Endothelial cell of umbilical vein (primary cell): ENCODE measurements around the gene LRFN2. TPM values are rescaled to one million over a fixed set of nuclear protein-coding genes. Genes with fewer than 3 reads are reported as not detected.

Experiments used
- BruUV-seq: library from RNA; stranded (reverse); fragments of 400-500 nt; replicated peaks from 2 replicates; lab custom pipeline; 2021; lab: Mats Ljungman, UMichigan
- CTCF ChIA-PET: fragments of 300-600, 350-600 bp; sonication (Branson Sonifier 250); formaldehyde crosslinking; loops from one replicate; lab custom pipeline; 2021; ENCODE audit warnings: antibody characterized with exemption, inconsistent platforms; lab: Charles Lee
- POLR2A ChIA-PET: fragments of 300-600, 350-600 bp; sonication (Branson Sonifier 250); formaldehyde crosslinking; loops from one replicate; lab custom pipeline; 2021; ENCODE audit warnings: antibody characterized with exemption, inconsistent platforms; lab: Charles Lee
- DNase-seq: peaks from one replicate; pipeline ENCODE4 v3.0.0-alpha.2; 2011; ENCODE audit warnings: low read depth, low spot score
- FAIRE-seq: peaks from 2 replicates; lab custom pipeline; 2011; peaks lifted over from hg19 to GRCh38; lab: Jason Lieb, UNC
- H2AFZ ChIP-seq: 2 replicates; pipeline ENCODE4 v1.6.0; 2012; ENCODE audit warnings: low read depth, low read length, control low read depth, inconsistent platforms
- H3K27ac ChIP-seq: 2 replicates; pipeline ENCODE4 v1.5.1; 2011; ENCODE audit warnings: low read depth, mild to moderate bottlenecking, control low read depth, low read length, moderate library complexity; ENCODE audit not compliant: insufficient read depth
- H3K27me3 ChIP-seq, 2 experiments: 2 replicates each; pipeline versions ENCODE4 v1.6.0 to v1.6.1; 2011; ENCODE audit warnings: low read length in 2 of 2, mixed read lengths in 1 of 2; ENCODE audit not compliant: control insufficient read depth in 2 of 2, insufficient read depth in 2 of 2
- H3K36me3 ChIP-seq, 2 experiments: 2 replicates in 1 of 2; 3 replicates in 1 of 2; pipeline ENCODE4 v1.5.1; 2011; ENCODE audit warnings: low read length in 2 of 2, mild to moderate bottlenecking in 1 of 2, moderate library complexity in 1 of 2; ENCODE audit not compliant: control insufficient read depth in 2 of 2, insufficient read depth in 2 of 2; ENCODE audit errors: extremely low read depth in 1 of 2
- H3K4me1 ChIP-seq: 3 replicates; pipeline ENCODE4 v1.5.1; 2011; ENCODE audit warnings: mild to moderate bottlenecking, low read length; ENCODE audit not compliant: control insufficient read depth, insufficient read depth; ENCODE audit errors: extremely low read depth
- H3K4me2 ChIP-seq: 2 replicates; pipeline ENCODE4 v1.6.1; 2011; ENCODE audit warnings: low read length, control low read depth, mixed read lengths; ENCODE audit not compliant: insufficient read depth
- H3K4me3 ChIP-seq, 3 experiments: fragments of 200-600 bp in 1 of 3; sonication (generic), shearing (Covaris generic) in 1 of 3; replicated peaks in 1 of 3; 2 replicates each; pipeline ENCODE4 v1.5.1; 2011 to 2016; ENCODE audit warnings: control low read depth in 3 of 3, low read length in 3 of 3, mild to moderate bottlenecking in 2 of 3, inconsistent platforms in 1 of 3, low read depth in 1 of 3, moderate library complexity in 1 of 3; ENCODE audit not compliant: insufficient read depth in 1 of 3
- H3K79me2 ChIP-seq: 2 replicates; pipeline ENCODE4 v1.6.0; 2012; ENCODE audit warnings: low read length, inconsistent platforms; ENCODE audit not compliant: control insufficient read depth, insufficient read depth
- H3K9ac ChIP-seq: replicated peaks from 2 replicates; pipeline ENCODE3; 2011; ENCODE audit warnings: low read length, control low read depth; ENCODE audit not compliant: insufficient read depth; ENCODE audit errors: extremely low read depth
- H3K9me1 ChIP-seq: replicated peaks from 3 replicates; pipeline ENCODE4 v1.6.0; 2011; ENCODE audit warnings: mild to moderate bottlenecking, low read length; ENCODE audit not compliant: control insufficient read depth, insufficient read depth; ENCODE audit errors: extremely low read depth
- H3K9me3 ChIP-seq: replicated peaks from 2 replicates; pipeline ENCODE4 v1.5.1; 2012; ENCODE audit warnings: low read length, inconsistent platforms; ENCODE audit not compliant: control insufficient read depth, insufficient read depth
- H4K20me1 ChIP-seq: replicated peaks from 2 replicates; pipeline ENCODE3; 2011; ENCODE audit warnings: mild to moderate bottlenecking, low read length; ENCODE audit not compliant: control insufficient read depth, insufficient read depth; ENCODE audit errors: extremely low read depth
- CTCF ChIP-seq, 2 donors: IDR thresholded peaks; 1 replicate in 1 of 2; 2 replicates in 1 of 2; pipeline ENCODE4 v1.5.1; 2011; ENCODE audit warnings: low read length in 2 of 2, mild to moderate bottlenecking in 2 of 2, moderate library complexity in 2 of 2, control low read depth in 1 of 2, inconsistent platforms in 1 of 2, low read depth in 1 of 2; ENCODE audit not compliant: insufficient read depth in 1 of 2; ENCODE audit errors: extremely low read depth in 1 of 2
- EZH2 ChIP-seq: IDR thresholded peaks from 2 replicates; pipeline ENCODE4 v1.6.1; 2012; ENCODE audit warnings: borderline replicate concordance, low read depth, mild to moderate bottlenecking, moderate library complexity, low read length, inconsistent platforms; ENCODE audit not compliant: severe bottlenecking
- FOS ChIP-seq: IDR thresholded peaks from 2 replicates; pipeline ENCODE4 v1.6.1; 2011; ENCODE audit warnings: mild to moderate bottlenecking, low read length, moderate library complexity, borderline replicate concordance; ENCODE audit not compliant: insufficient read depth
- GATA2 ChIP-seq: IDR thresholded peaks from 2 replicates; pipeline ENCODE4 v1.7.0; 2011; ENCODE audit warnings: low read depth, mild to moderate bottlenecking, moderate library complexity, mixed read lengths, low read length; ENCODE audit not compliant: insufficient read length, insufficient read depth
- JUN ChIP-seq: IDR thresholded peaks from 2 replicates; pipeline ENCODE4 v1.6.1; 2011; ENCODE audit warnings: borderline replicate concordance, low read depth; ENCODE audit not compliant: insufficient read length, insufficient read depth
- MAX ChIP-seq: IDR thresholded peaks from 2 replicates; pipeline ENCODE4 v1.6.1; 2011; ENCODE audit not compliant: insufficient read depth, insufficient read length
- MYC ChIP-seq: IDR thresholded peaks from one replicate; pipeline ENCODE4 v1.6.1; 2011; ENCODE audit warnings: mild to moderate bottlenecking, low read depth, low read length
- POLR2A ChIP-seq: IDR thresholded peaks from 2 replicates; pipeline ENCODE4 v1.6.1; 2012; ENCODE audit warnings: low read depth, mild to moderate bottlenecking, control low read depth, low read length
- POLR2AphosphoS5 ChIP-seq: IDR thresholded peaks from 2 replicates; pipeline ENCODE4 v1.6.1; 2012; ENCODE audit warnings: low read depth, mild to moderate bottlenecking, control low read depth, low read length, moderate library complexity; ENCODE audit not compliant: insufficient read depth
- dilution Hi-C: fragments of 300-500 bp; cut with MboI; formaldehyde crosslinking; loops from one replicate; pipeline ENCODE4 v1.15.0; 2019; ENCODE audit warnings: low sequenced_read_pairs; ENCODE audit not compliant: extremely low pct_ligation_motif_present
- intact Hi-C: fragments of 100-400 bp; cut with micrococcal nuclease; formaldehyde crosslinking; loops from one replicate; pipeline ENCODE4 v1.10.0; 2022
- polyA plus RNA-seq, 4 experiments: library from polyadenylated mRNA; depleted of rRNA in 3 of 4; stranded (reverse) in 3 of 4; unstranded in 1 of 4; fragments of >200 nt; gene quantifications; 2 replicates each; pipeline versions ENCODE4 v1.2.1 to v1.2.3, GENCODE V29; 2011 to 2012; ENCODE audit warnings: missing spikeins in 1 of 4
- total RNA-seq: library from RNA; stranded (reverse); gene quantifications from 2 replicates; pipeline ENCODE4 v1.2.3, GENCODE V29; 2021

The LRFN2 gene
- total and polyA plus RNA-seq, 2 donors (not counting 3 experiments of a cell fraction or from before 2014, with no cell fraction given), result not detected

GRCh38 chr6:40380271-40380670 is 206.9 kb downstream of the LRFN2 start:
- Histone ChIP-seq H3K4me3 (no peak overlapping the region), H4K20me1 (no peaks in the 10 kb centered on the region), H3K4me2 (no peak overlapping the region), H2AFZ (no peak overlapping the region), H3K9ac (no peak overlapping the region), H3K79me2 (no peaks in the 10 kb centered on the region), H3K27ac (no peak overlapping the region), H3K36me3 (no peaks in the 10 kb centered on the region), H3K9me1 (no peaks in the 10 kb centered on the region), H3K27me3 (no peaks in the 10 kb centered on the region), H3K9me3 (no peaks in the 10 kb centered on the region), H3K4me1 (no peaks in the 10 kb centered on the region)
- TF ChIP-seq FOS, result no peak
- TF ChIP-seq JUN, result no peak
- TF ChIP-seq EZH2, result no peak
- no peak for TF ChIP-seq GATA2
- no peak for TF ChIP-seq POLR2AphosphoS5
- TF ChIP-seq POLR2A, result no peak
- no peak for TF ChIP-seq MYC
- no peak for TF ChIP-seq MAX
- no peak for TF ChIP-seq CTCF (IDR thresholded peaks at IDR 0.05; ENCODE audit: extremely low read depth in 1 of 2, insufficient read depth in 1 of 2, low read depth in 1 of 2, low read length in 2 of 2)
- ChIA-PET POLR2A (no interaction called here), CTCF (no interaction called here)
- DNase-seq (no peak), FAIRE-seq (no peak)
- intact Hi-C loops, result no loop called here
- BruUV-seq, result no TSS peak
- dilution Hi-C loops, result no loop called here
